MV-4-11 (cell line): ENCODE data around the gene MAGEC3.

Experiments used
- DNase-seq: peaks from one replicate; lab custom pipeline; 2025; lab: John Stamatoyannopoulos, UW

The MAGEC3 gene

GRCh38 chrX:141945426-141945825 is 107.3 kb downstream of the MAGEC3 start:
- DNase-seq: no peak

GRCh38 chrX:141947350-141947749 is 109.2 kb downstream of the MAGEC3 start:
- no peak for DNase-seq
